Measurements from ENCODE around the gene CABCOCO1.
"Not testable (repeated sequence)": the region's sequence is repeated elsewhere in the genome, so short reads cannot be mapped to it uniquely, and the experiment has no call there.

The CABCOCO1 gene

GRCh38 chr10:61643316-61643751, 19.4 kb upstream of the CABCOCO1 start:
- DNase-seq (ENCODE audit: low read depth) = no peak

GRCh38 chr10:61653699-61654098, 9.0 kb upstream of the CABCOCO1 start:
- no peak for DNase-seq (ENCODE audit: low read depth)

GRCh38 chr10:61655335-61655851, 7.3 kb upstream of the CABCOCO1 start:
- no peak for DNase-seq (ENCODE audit: low read depth)

GRCh38 chr10:61663466-61663865, 737 bp downstream of the CABCOCO1 start:
- DNase-seq (ENCODE audit: low read depth) = no peak

GRCh38 chr10:61664985-61665384, 2.3 kb downstream of the CABCOCO1 start:
- no peak for DNase-seq (ENCODE audit: low read depth)

- no peak for DNase-seq (ENCODE audit: low read depth)
Observed at GRCh38 chr10:61669161-61669725, 6.5 kb downstream of the CABCOCO1 start.

GRCh38 chr10:61669849-61670248, 7.1 kb downstream of the CABCOCO1 start:
- no peak for DNase-seq (ENCODE audit: low read depth)

GRCh38 chr10:61673360-61673759, 10.6 kb downstream of the CABCOCO1 start:
- DNase-seq (ENCODE audit: low read depth) = no peak

- DNase-seq (ENCODE audit: low read depth) = no peak
Observed at GRCh38 chr10:61682323-61682722, 19.6 kb downstream of the CABCOCO1 start.

GRCh38 chr10:61683319-61683718, 20.6 kb downstream of the CABCOCO1 start:
- no peak for DNase-seq (ENCODE audit: low read depth)

GRCh38 chr10:61684894-61685507, 22.3 kb downstream of the CABCOCO1 start:
- no peak for DNase-seq (ENCODE audit: low read depth)

GRCh38 chr10:61688551-61689308, 26.0 kb downstream of the CABCOCO1 start:
- no peak for DNase-seq (ENCODE audit: low read depth)

GRCh38 chr10:61691667-61692066, 28.9 kb downstream of the CABCOCO1 start:
- not testable (repeated sequence) for DNase-seq (ENCODE audit: low read depth)

- no peak for DNase-seq (ENCODE audit: low read depth)
Observed at GRCh38 chr10:61692447-61693010, 29.8 kb downstream of the CABCOCO1 start.

- no peak for DNase-seq (ENCODE audit: low read depth)
Observed at GRCh38 chr10:61698968-61699655, 36.4 kb downstream of the CABCOCO1 start.

- DNase-seq (ENCODE audit: low read depth) = no peak
Observed at GRCh38 chr10:61701055-61701705, 38.5 kb downstream of the CABCOCO1 start.

GRCh38 chr10:61701706-61702105, 39.0 kb downstream of the CABCOCO1 start:
- DNase-seq (ENCODE audit: low read depth) = no peak

- no peak for DNase-seq (ENCODE audit: low read depth)
Observed at GRCh38 chr10:61702584-61702983, 39.9 kb downstream of the CABCOCO1 start.

- no peak for DNase-seq (ENCODE audit: low read depth)
Observed at GRCh38 chr10:61705022-61705613, 42.4 kb downstream of the CABCOCO1 start.

GRCh38 chr10:61708846-61709245, 46.1 kb downstream of the CABCOCO1 start:
- no peak for DNase-seq (ENCODE audit: low read depth)

- not testable (repeated sequence) for DNase-seq (ENCODE audit: low read depth)
Observed at GRCh38 chr10:61712105-61712504, 49.4 kb downstream of the CABCOCO1 start.

All from T-helper 22 cell (primary cell).